HG02938 (cell line): ENCODE data around the gene SLC23A1.
"Not testable (repeated sequence)": the region's sequence is repeated elsewhere in the genome, so short reads cannot be mapped to it uniquely, and the experiment has no call there.

Experiments
- ATAC-seq: cut with Tn5 transposase; IDR thresholded peaks from one replicate; pipeline ENCODE4 v1.9.1; 2021; ENCODE audit warnings: mild to moderate bottlenecking, moderate library complexity; ENCODE audit not compliant: unreplicated experiment

SLC23A1 gene

GRCh38 chr5:139383275-139383992, at the start of gene SLC23A1:
Gene SLC23A1, minus strand, starts transcription at chr5:139383297. Its CDS starts 44 bp downstream, at chr5:139383253.
- no peak for ATAC-seq

- no peak for ATAC-seq
These were observed 48.6 kb upstream of the SLC23A1 start for GRCh38 chr5:139431706-139432105.

GRCh38 chr5:139430015-139430414, 46.9 kb upstream of the SLC23A1 start:
- ATAC-seq = no peak

GRCh38 chr5:139426203-139426885, 43.2 kb upstream of the SLC23A1 start:
- ATAC-seq = no peak

- ATAC-seq = no peak
These were observed 42.4 kb upstream of the SLC23A1 start for GRCh38 chr5:139425497-139425896.

GRCh38 chr5:139422307-139422893, 39.3 kb upstream of the SLC23A1 start:
- no peak for ATAC-seq

GRCh38 chr5:139419226-139420192, 36.4 kb upstream of the SLC23A1 start:
- no peak for ATAC-seq

- ATAC-seq = no peak
These were observed 35.7 kb upstream of the SLC23A1 start for GRCh38 chr5:139418793-139419192.

- no peak for ATAC-seq
These were observed 34.1 kb upstream of the SLC23A1 start for GRCh38 chr5:139417214-139417613.

- no peak for ATAC-seq
These were observed 33.6 kb upstream of the SLC23A1 start for GRCh38 chr5:139416651-139417050.

GRCh38 chr5:139415869-139416268, 32.8 kb upstream of the SLC23A1 start:
- ATAC-seq = no peak

- ATAC-seq = no peak
These were observed 32.2 kb upstream of the SLC23A1 start for GRCh38 chr5:139415221-139415861.

GRCh38 chr5:139414581-139415130, 31.6 kb upstream of the SLC23A1 start:
- ATAC-seq = no peak

- no peak for ATAC-seq
These were observed 30.9 kb upstream of the SLC23A1 start for GRCh38 chr5:139413963-139414362.

GRCh38 chr5:139413153-139413552, 30.1 kb upstream of the SLC23A1 start:
- no peak for ATAC-seq

- no peak for ATAC-seq
These were observed 28.1 kb upstream of the SLC23A1 start for GRCh38 chr5:139410993-139411828.

- no peak for ATAC-seq
These were observed 27.3 kb upstream of the SLC23A1 start for GRCh38 chr5:139410121-139410992.

- ATAC-seq = not testable (repeated sequence)
These were observed 26.0 kb upstream of the SLC23A1 start for GRCh38 chr5:139409116-139409515.
